ENCODE data around the gene ARHGAP24.

Gene ARHGAP24

GRCh38 chr4:85477534-85477933, 2.6 kb downstream of the ARHGAP24 start:
- Mint-ChIP-seq H3K27me3 (ENCODE audit: low read depth) (peaks cover 4% of the 10 kb centered on the region), H3K4me3 (peak overlapping the region; percentile 58 to 85 (median 75)), H3K27ac (peak overlapping the region; percentile 50 to 74 (median 71)), H3K9me3 (no peaks in the 10 kb centered on the region), H3K4me1 (peaks cover 48% of the 10 kb centered on the region), H3K36me3 (ENCODE audit: low read depth) (no peaks in the 10 kb centered on the region)
- no peak for TF ChIP-seq CTCF (IDR thresholded peaks at IDR 0.05; ENCODE audit: unreplicated experiment in 3 of 3)

GRCh38 chr4:85478576-85478975, 3.6 kb downstream of the ARHGAP24 start:
- Mint-ChIP-seq H3K27ac (peak overlapping the region in 1 of 3 experiments; percentile 11), H3K27me3 (ENCODE audit: low read depth) (peaks cover 4% of the 10 kb centered on the region), H3K9me3 (no peaks in the 10 kb centered on the region), H3K4me3 (peak overlapping the region in 1 of 3 experiments; percentile 59), H3K4me1 (peaks cover 48% of the 10 kb centered on the region), H3K36me3 (ENCODE audit: low read depth) (no peaks in the 10 kb centered on the region)
- no peak for TF ChIP-seq CTCF (IDR thresholded peaks at IDR 0.05; ENCODE audit: unreplicated experiment in 3 of 3)

GRCh38 chr4:85482010-85482738, 7.2 kb downstream of the ARHGAP24 start:
- no peaks in the 10 kb centered on the region for H3K27me3 Mint-ChIP-seq (ENCODE audit: low read depth)
- no peaks in the 10 kb centered on the region for H3K36me3 Mint-ChIP-seq (ENCODE audit: low read depth)
- no peaks in the 10 kb centered on the region for H3K9me3 Mint-ChIP-seq
- no peak overlapping the region for H3K27ac Mint-ChIP-seq
- H3K4me3 Mint-ChIP-seq, result no peak overlapping the region
- peaks cover 35% of the 10 kb centered on the region for H3K4me1 Mint-ChIP-seq
- no peak for TF ChIP-seq CTCF (IDR thresholded peaks at IDR 0.05; ENCODE audit: unreplicated experiment in 3 of 3)

GRCh38 chr4:85486425-85487086, 11.6 kb downstream of the ARHGAP24 start:
- Mint-ChIP-seq H3K36me3 (ENCODE audit: low read depth) (no peaks in the 10 kb centered on the region), H3K4me3 (no peak overlapping the region), H3K27ac (no peak overlapping the region), H3K27me3 (ENCODE audit: low read depth) (no peaks in the 10 kb centered on the region), H3K4me1 (peaks cover 30% of the 10 kb centered on the region), H3K9me3 (no peaks in the 10 kb centered on the region)
- no peak for TF ChIP-seq CTCF (IDR thresholded peaks at IDR 0.05; ENCODE audit: unreplicated experiment in 3 of 3)

GRCh38 chr4:85488416-85488815, 13.5 kb downstream of the ARHGAP24 start:
- no peaks in the 10 kb centered on the region for H3K27me3 Mint-ChIP-seq (ENCODE audit: low read depth)
- H3K4me1 Mint-ChIP-seq, result peaks cover 42% of the 10 kb centered on the region
- no peak overlapping the region for H3K4me3 Mint-ChIP-seq
- H3K9me3 Mint-ChIP-seq, result no peaks in the 10 kb centered on the region
- TF ChIP-seq CTCF (IDR thresholded peaks at IDR 0.05; ENCODE audit: unreplicated experiment in 3 of 3), result no peak
- no peaks in the 10 kb centered on the region for H3K36me3 Mint-ChIP-seq (ENCODE audit: low read depth)
- H3K27ac Mint-ChIP-seq, result no peak overlapping the region
